Fibroblast of pulmonary artery (primary cell): ENCODE results near the gene FUS.
"Not testable (repeated sequence)": the region's sequence is repeated elsewhere in the genome, so short reads cannot be mapped to it uniquely, and the experiment has no call there.

ENCODE experiments used
- DNase-seq: peaks from one replicate; pipeline ENCODE4 v3.0.0-alpha.2; 2010; ENCODE audit warnings: low read depth
- H3K4me3 ChIP-seq: replicated peaks from 2 replicates; pipeline ENCODE4 v1.5.1; 2011; ENCODE audit warnings: low read depth, mild to moderate bottlenecking, control low read depth, low read length, moderate library complexity
- TF ChIP-seq, protein P1 (sequence below): IDR thresholded peaks from 2 replicates; pipeline ENCODE4 v1.5.1; 2011; ENCODE audit warnings: mild to moderate bottlenecking, control low read depth, low read length, inconsistent platforms; ENCODE audit errors: missing control alignments

Gene FUS

DNA sequence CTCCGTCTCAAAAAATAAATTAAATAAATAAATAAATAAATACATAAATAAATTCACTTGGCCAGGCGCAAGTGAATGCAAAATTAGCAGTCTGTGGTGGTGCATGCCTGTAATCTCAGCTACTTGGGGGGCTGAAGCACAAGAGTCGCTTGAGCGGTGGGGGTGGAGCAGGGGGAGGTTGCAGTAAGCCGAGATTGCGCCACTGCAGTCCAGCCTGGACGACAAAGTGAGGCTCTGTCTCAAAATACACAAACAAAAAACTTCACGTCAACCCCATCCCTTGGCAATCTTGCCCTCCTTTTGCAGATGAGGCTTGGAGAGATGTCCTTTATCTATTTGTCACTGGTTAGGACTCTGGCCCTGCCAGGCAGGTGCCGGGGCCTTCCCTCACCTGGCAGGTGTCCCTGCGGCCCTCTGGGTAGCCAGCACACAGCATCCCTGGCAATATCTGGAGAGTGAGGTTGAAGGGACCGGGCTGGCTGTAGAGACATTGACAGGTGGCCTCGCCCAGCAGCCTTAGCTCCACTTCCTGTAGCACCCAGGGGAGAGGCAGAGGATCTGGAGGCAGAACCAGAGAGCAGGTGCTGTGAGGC lies 34.4 kb upstream of the FUS start:
- H3K4me3 ChIP-seq = no peak overlapping the region
- TF ChIP-seq, protein P1, sequence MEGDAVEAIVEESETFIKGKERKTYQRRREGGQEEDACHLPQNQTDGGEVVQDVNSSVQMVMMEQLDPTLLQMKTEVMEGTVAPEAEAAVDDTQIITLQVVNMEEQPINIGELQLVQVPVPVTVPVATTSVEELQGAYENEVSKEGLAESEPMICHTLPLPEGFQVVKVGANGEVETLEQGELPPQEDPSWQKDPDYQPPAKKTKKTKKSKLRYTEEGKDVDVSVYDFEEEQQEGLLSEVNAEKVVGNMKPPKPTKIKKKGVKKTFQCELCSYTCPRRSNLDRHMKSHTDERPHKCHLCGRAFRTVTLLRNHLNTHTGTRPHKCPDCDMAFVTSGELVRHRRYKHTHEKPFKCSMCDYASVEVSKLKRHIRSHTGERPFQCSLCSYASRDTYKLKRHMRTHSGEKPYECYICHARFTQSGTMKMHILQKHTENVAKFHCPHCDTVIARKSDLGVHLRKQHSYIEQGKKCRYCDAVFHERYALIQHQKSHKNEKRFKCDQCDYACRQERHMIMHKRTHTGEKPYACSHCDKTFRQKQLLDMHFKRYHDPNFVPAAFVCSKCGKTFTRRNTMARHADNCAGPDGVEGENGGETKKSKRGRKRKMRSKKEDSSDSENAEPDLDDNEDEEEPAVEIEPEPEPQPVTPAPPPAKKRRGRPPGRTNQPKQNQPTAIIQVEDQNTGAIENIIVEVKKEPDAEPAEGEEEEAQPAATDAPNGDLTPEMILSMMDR = no peak
- DNase-seq = no peak

DNA sequence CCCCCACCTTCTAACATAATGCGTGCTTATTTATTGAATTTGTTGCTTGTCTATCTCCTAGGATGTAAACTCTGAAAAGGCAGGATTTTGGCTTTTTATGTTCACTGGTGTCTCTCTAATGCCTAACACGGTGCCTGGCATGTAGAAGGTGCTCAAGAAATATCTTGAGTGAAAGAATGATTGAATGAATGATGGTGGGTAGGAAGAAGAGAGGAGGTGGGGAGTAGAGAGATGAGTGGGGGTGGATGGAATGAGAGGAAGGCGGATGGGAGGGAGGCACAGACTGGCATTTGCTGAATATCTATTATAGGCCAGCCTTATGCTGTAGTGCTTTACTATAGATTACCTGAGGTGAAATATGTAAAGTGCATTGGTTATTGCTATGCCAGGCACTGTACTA lies 32.4 kb upstream of the FUS start:
- no peak for DNase-seq
- no peak overlapping the region for H3K4me3 ChIP-seq
- TF ChIP-seq, protein P1 = no peak

DNA sequence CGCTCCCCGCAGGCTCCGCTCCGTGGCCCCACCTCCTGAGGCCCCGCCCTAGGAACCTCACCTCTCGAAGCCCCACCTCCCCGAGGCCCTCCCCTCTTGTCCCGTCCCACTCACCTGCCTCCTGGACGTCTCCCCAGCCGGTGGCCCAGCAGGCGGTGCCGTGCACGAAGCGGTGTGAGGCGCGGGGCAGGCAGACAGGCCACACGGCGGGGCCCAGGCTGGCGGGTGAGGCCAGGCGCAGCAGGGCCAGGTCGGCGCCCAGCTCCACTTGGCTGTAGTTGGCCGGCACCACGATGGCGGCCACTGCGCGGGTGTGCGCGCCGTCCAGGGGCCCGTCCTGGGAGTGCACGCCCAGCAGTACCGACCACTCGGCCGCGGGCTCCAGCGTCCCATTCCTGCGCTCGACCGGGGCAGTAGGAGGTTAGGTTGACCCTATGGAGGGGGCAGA lies 31.6 kb upstream of the FUS start:
- H3K4me3 ChIP-seq = no peak overlapping the region
- DNase-seq = no peak
- TF ChIP-seq, protein P1 = no peak

DNA sequence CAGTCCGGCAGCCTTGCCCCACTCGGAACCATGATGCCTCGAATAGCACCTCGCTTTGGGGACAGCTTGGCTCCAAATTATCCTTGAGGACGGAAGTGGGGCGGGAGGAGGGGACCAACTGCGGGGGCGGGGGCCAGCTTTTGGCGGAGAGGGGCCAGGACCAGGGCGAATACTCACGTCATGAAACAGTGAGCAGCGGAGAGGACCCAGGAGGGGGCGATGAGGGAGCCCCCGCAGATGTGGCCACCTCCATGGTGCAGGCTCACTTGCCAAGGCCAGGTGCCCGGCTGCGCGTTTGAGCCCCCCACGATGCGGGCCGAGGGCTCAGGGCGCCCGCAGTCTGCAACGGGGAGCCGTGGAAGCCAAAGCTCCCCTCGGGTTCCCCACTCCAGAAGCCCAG lies 31.0 kb upstream of the FUS start:
- H3K4me3 ChIP-seq = no peak overlapping the region
- no peak for DNase-seq
- TF ChIP-seq, protein P1 = no peak

DNA sequence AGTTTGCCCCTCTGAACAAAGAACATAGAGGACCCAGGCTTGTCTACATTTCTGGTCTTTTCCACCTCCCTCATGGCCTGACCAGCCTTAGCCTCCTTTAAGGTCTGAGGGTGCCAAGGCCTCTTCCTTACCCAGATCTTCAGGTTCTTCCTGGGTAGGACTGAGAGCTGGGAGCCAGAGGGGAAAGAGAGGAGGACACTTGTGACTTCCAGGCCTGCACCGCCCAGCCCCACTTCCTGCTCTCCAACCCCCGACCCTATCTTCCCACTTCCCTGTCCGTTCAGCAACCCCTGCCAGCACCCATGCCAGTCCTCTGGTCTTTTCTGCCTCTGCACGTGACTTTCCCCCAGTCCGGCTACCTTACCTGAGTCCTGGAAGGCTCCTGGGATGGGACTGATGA lies 30.6 kb upstream of the FUS start:
- H3K4me3 ChIP-seq = no peak overlapping the region
- TF ChIP-seq, protein P1 = no peak
- no peak for DNase-seq

DNA sequence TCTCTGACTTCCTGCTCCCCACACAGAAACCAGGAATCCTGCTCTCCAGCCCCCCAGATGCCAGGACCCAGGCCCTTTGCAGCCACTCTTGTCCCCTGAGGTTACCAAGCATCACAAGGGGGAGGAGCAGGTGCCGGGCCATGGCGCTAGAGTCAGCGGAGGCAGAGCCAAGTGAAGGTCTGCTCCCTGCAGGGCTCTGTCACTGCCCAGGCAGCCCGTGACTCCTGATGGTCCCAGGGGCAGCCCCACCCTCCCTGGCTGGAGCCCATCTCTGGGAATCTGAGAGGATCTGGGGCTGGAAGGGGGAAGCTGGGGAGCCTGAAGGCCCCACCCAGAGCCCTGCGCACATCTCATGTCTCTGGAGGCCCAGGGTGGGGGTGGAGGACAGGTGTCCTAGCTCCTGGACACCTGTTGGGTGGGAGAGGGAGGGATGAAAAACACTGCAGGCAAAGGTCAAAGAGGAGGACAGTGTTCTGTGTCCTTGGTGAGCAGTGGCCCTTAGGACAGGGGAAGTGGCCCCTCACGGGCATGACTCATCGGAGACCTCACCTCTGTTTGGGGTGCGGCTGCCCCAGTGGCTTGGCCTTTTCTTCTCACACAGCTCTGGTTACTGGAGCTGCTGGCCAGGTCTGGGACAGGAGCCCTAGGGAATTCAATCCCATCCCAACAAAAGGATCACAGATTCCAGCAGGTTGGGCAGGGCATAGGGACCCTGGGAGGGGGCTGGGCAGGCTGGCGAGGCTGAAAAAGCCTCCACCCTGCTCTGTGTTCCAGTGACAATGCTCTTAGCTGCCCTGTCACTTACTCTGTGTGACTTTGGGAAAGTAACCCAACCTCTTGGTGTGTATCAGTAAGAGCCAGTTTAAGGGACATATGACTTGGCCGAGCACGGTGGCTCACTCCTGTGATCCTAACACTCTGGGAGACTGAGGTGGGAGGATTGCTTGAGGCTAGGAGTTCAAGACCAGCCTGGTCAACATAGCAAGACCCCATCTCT lies 29.7 kb upstream of the FUS start, which contains the start of gene PRSS36:
Gene PRSS36 (minus strand): TSS at position 173 of the 997 bp plus-strand sequence. CDS start 31 bp downstream, at position 142.
- TF ChIP-seq, protein P1 = no peak
- H3K4me3 ChIP-seq = no peak within 1 kb of the TSS
- no peak for DNase-seq

DNA sequence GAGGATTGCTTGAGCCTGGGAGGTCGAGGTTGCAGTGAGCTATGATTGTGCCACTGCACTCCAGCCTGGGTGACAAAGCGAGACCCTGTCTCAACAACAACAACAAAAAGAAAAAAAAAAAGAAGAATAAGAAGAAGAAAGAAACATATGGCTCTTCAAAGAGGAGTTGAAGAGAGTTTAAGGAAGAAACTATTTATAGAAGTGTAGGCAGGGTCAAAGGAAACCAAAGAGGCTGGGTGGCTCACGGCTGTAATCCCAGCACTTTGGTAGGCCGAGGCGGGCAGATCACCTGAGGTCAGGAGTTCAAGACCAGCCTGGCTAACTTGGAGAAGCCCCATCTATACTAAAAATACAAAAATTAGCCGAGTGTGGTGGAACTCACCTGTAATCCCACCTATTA lies 29.0 kb upstream of the FUS start:
- DNase-seq = not testable (repeated sequence)

More for the DNA sequence above, 29.0 kb upstream of the FUS start:
- not testable (repeated sequence) for H3K4me3 ChIP-seq
